B cell (primary cell): ENCODE data around the gene TRIM43. TPM values are rescaled to one million over a fixed set of nuclear protein-coding genes. Genes with fewer than 3 reads are reported as not detected.
"Not testable (repeated sequence)": the region's sequence is repeated elsewhere in the genome, so short reads cannot be mapped to it uniquely, and the experiment has no call there.

Source experiments
- ATAC-seq: fragments of 200-7000 bp; cut with Tn5 transposase; one replicate; pipeline ENCODE4 v1.10.0; 2021; ENCODE audit warnings: low read depth, mild to moderate bottlenecking, moderate number of reproducible peaks, moderate library complexity
- CTCF ChIA-PET: fragments of 350-600 bp; sonication (Branson Sonifier 250); formaldehyde crosslinking; loops from one replicate; lab custom pipeline; 2021; ENCODE audit warnings: antibody characterized with exemption, inconsistent platforms; lab: Charles Lee
- POLR2A ChIA-PET: fragments of 350-600 bp; sonication (Branson Sonifier 250); formaldehyde crosslinking; loops from one replicate; lab custom pipeline; 2021; ENCODE audit warnings: antibody characterized with exemption; lab: Charles Lee
- DNase-seq: peaks from one replicate; pipeline ENCODE4 v3.0.0; 2013
- H2AFZ ChIP-seq: 2 replicates; pipeline ENCODE4 v1.6.1; 2012; ENCODE audit warnings: mild to moderate bottlenecking, low read depth, low read length; ENCODE audit not compliant: insufficient read depth, poor library complexity, severe bottlenecking
- H3K27ac ChIP-seq, 2 donors: 1 replicate in 1 of 2; 2 replicates in 1 of 2; pipeline ENCODE4 v1.5.1; 2012 to 2013; ENCODE audit warnings: low read length in 2 of 2, mild to moderate bottlenecking in 2 of 2, moderate library complexity in 1 of 2
- H3K27me3 ChIP-seq, 4 experiments: fragments of 200-600 bp in 1 of 4; sonication (generic) in 1 of 4; replicated peaks in 1 of 4; 1 replicate in 2 of 4; 2 replicates in 2 of 4; pipeline versions ENCODE4 v1.6.1 to v1.7.0; 2013 to 2016; ENCODE audit warnings: low read length in 3 of 4, mild to moderate bottlenecking in 2 of 4, mixed read lengths in 1 of 4, moderate library complexity in 1 of 4; ENCODE audit not compliant: insufficient read depth in 4 of 4, control insufficient read depth in 3 of 4; ENCODE audit errors: control extremely low read depth in 1 of 4
- H3K36me3 ChIP-seq, 2 experiments: replicated peaks in 1 of 2; 1 replicate in 1 of 2; 2 replicates in 1 of 2; pipeline versions ENCODE4 v1.6.1 to v1.7.1; 2013; ENCODE audit warnings: low read length in 1 of 2; ENCODE audit not compliant: insufficient read depth in 2 of 2, control insufficient read depth in 1 of 2; ENCODE audit errors: control extremely low read depth in 1 of 2, extremely low read depth in 1 of 2
- H3K4me1 ChIP-seq, 2 donors: fragments of 200-600 bp in 1 of 2; sonication (generic) in 1 of 2; 1 replicate in 1 of 2; 2 replicates in 1 of 2; pipeline versions ENCODE4 v1.5.1 to v1.6.1; 2013 to 2017; ENCODE audit warnings: low read length in 2 of 2; ENCODE audit not compliant: control insufficient read depth in 2 of 2, insufficient read depth in 2 of 2
- H3K4me2 ChIP-seq: replicated peaks from 2 replicates; pipeline ENCODE3; 2012; ENCODE audit warnings: mild to moderate bottlenecking, low read depth, low read length; ENCODE audit not compliant: poor library complexity, severe bottlenecking
- H3K4me3 ChIP-seq, 5 experiments: fragments of 200-600 bp in 1 of 5; sonication (generic) in 1 of 5; 1 replicate in 3 of 5; 2 replicates in 2 of 5; pipeline versions ENCODE4 v1.5.1 to v1.7.0; 2011 to 2016; ENCODE audit warnings: low read length in 4 of 5, mild to moderate bottlenecking in 4 of 5, low read depth in 2 of 5, control low read depth in 1 of 5, moderate library complexity in 1 of 5; ENCODE audit not compliant: insufficient read depth in 1 of 5; ENCODE audit errors: control extremely low read depth in 1 of 5, extremely low read depth in 1 of 5
- H3K79me2 ChIP-seq: fragments of 200-600 bp; sonication (generic); one replicate; pipeline ENCODE4 v1.6.0; 2016; ENCODE audit warnings: low read length; ENCODE audit not compliant: control insufficient read depth, insufficient read depth
- H3K9ac ChIP-seq: fragments of 200-600 bp; sonication (generic); 2 replicates; pipeline ENCODE4 v1.6.1; 2017; ENCODE audit warnings: mild to moderate bottlenecking, low read length, moderate library complexity
- H3K9me3 ChIP-seq, 3 donors: one replicate each; pipeline versions ENCODE4 v1.6.1 to v1.7.1; 2013; ENCODE audit warnings: low read length in 2 of 3; ENCODE audit not compliant: control insufficient read depth in 2 of 3, insufficient read depth in 1 of 3; ENCODE audit errors: control extremely low read depth in 1 of 3
- H4K20me1 ChIP-seq: 2 replicates; pipeline ENCODE4 v1.6.0; 2012; ENCODE audit warnings: mild to moderate bottlenecking, low read length; ENCODE audit not compliant: insufficient read depth, control insufficient read depth, poor library complexity, severe bottlenecking
- H3K27ac Mint-ChIP-seq: one replicate; pipeline ENCODE4 v1.8.0; 2021; ENCODE audit warnings: mixed read lengths
- H3K27me3 Mint-ChIP-seq: one replicate; pipeline ENCODE4 v1.8.0; 2021; ENCODE audit warnings: mixed read lengths
- H3K4me1 Mint-ChIP-seq: one replicate; pipeline ENCODE4 v1.8.0; 2021; ENCODE audit warnings: mixed read lengths
- H3K4me3 Mint-ChIP-seq: one replicate; pipeline ENCODE4 v1.8.0; 2021; ENCODE audit warnings: mixed read lengths
- H3K9me3 Mint-ChIP-seq: one replicate; pipeline ENCODE4 v1.8.0; 2022; ENCODE audit warnings: mixed read lengths; ENCODE audit not compliant: insufficient read depth
- WGBS: methylation state at CpG from one replicate; pipeline ENCODE4 v1.1.5; 2013; ENCODE audit warnings: missing lambda C conversion rate; ENCODE audit not compliant: insufficient coverage; 5-methylcytosine and 5-hydroxymethylcytosine counted together
- intact Hi-C: fragments of 100-400 bp; cut with micrococcal nuclease; formaldehyde crosslinking; loops from one replicate; pipeline ENCODE4 v1.10.0; 2022
- polyA plus RNA-seq: library from polyadenylated mRNA; depleted of rRNA; stranded (reverse); fragments of >200 nt; gene quantifications from 2 replicates; pipeline ENCODE4 v1.2.3, GENCODE V29; 2012
- total RNA-seq, 2 donors: library from RNA; stranded (reverse); fragments of 120-200 nt in 1 of 2; gene quantifications; 1 replicate in 1 of 2; 2 replicates in 1 of 2; pipeline versions ENCODE4 v1.2.3 to v1.2.4, GENCODE V29; 2013 to 2022

TRIM43 gene
- total and polyA plus RNA-seq, 2 donors (not counting 1 experiment from before 2014, with no cell fraction given): not detected

GRCh38 chr2:95640515-95641288, 48.9 kb downstream of the TRIM43 start:
- H3K9me3 ChIP-seq, POLR2A ChIA-PET, H3K9me3 Mint-ChIP-seq, H3K27ac ChIP-seq, H3K4me1 ChIP-seq, H3K27me3 Mint-ChIP-seq, intact Hi-C loops, ATAC-seq, DNase-seq, H3K4me3 Mint-ChIP-seq, H3K4me2 ChIP-seq, CTCF ChIA-PET, H2AFZ ChIP-seq, H3K4me1 Mint-ChIP-seq, H3K36me3 ChIP-seq, H4K20me1 ChIP-seq, H3K79me2 ChIP-seq, H3K27ac Mint-ChIP-seq, H3K4me3 ChIP-seq, H3K9ac ChIP-seq, H3K27me3 ChIP-seq: not testable (repeated sequence)
- WGBS: no CpG with 5 or more reads among the region's 25 CpGs

DNA sequence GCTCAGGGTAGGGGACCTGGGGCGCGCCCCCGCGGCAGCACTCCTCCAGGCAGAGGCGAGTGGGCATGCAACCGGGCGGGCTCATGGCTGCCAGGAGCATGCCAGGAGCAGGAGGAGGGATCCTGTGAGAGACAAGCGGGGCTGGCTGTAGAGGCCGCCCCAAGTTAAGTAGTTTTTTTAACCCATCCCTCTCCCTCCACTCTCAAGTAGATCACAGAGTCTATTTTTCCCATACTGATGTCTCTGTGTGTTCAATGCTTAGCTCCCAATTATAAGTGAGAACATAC, 49.4 kb downstream of the TRIM43 start:
- H3K9me3 Mint-ChIP-seq, CTCF ChIA-PET, H3K9me3 ChIP-seq, H3K27me3 ChIP-seq, ATAC-seq, H3K27me3 Mint-ChIP-seq, H3K4me1 Mint-ChIP-seq, H3K27ac ChIP-seq, H3K4me3 ChIP-seq, H2AFZ ChIP-seq, H3K79me2 ChIP-seq, DNase-seq, H3K9ac ChIP-seq, H3K4me3 Mint-ChIP-seq, H3K4me2 ChIP-seq, intact Hi-C loops, H3K4me1 ChIP-seq, H3K36me3 ChIP-seq, H3K27ac Mint-ChIP-seq, POLR2A ChIA-PET, H4K20me1 ChIP-seq: not testable (repeated sequence)
- WGBS: no CpG with 5 or more reads among the region's 9 CpGs

- H3K4me3 Mint-ChIP-seq, H3K27me3 Mint-ChIP-seq, DNase-seq, H3K4me1 Mint-ChIP-seq, H3K27ac Mint-ChIP-seq, H3K9ac ChIP-seq, POLR2A ChIA-PET, H4K20me1 ChIP-seq, H3K27me3 ChIP-seq, H3K9me3 Mint-ChIP-seq, H2AFZ ChIP-seq, H3K27ac ChIP-seq, ATAC-seq, intact Hi-C loops, H3K4me2 ChIP-seq, H3K4me3 ChIP-seq, H3K36me3 ChIP-seq, CTCF ChIA-PET, H3K9me3 ChIP-seq, H3K79me2 ChIP-seq, H3K4me1 ChIP-seq: not testable (repeated sequence)
- no CpG with 5 or more reads among the region's 2 CpGs for WGBS
Measured at GRCh38 chr2:95641787-95642186, 50.0 kb downstream of the TRIM43 start.

DNA sequence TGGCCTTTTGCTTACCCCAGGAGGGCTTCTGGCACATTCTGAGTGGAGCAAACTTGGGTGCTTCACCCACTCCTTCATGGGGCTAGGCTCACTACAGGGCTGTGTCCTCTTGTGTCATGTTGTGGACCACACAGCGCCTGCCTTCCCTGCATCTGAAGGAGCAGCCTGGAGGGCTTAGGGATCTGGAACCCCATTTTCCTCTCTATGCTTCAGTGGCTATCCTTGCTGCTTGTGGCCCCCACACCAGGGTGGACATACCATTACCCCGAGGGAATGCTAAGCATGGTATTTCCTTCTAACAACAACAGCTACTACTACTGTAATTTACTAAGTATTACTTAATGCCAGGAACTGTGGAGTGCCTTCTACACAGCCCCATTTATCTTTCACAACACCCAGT, 50.6 kb downstream of the TRIM43 start:
- H3K27ac ChIP-seq, intact Hi-C loops, H3K9ac ChIP-seq, H3K4me2 ChIP-seq, POLR2A ChIA-PET, H2AFZ ChIP-seq, CTCF ChIA-PET, ATAC-seq, H3K4me3 Mint-ChIP-seq, H3K9me3 Mint-ChIP-seq, H3K4me1 Mint-ChIP-seq, H3K27ac Mint-ChIP-seq, H3K9me3 ChIP-seq, H3K4me1 ChIP-seq, H3K36me3 ChIP-seq, H3K27me3 Mint-ChIP-seq, DNase-seq, H3K4me3 ChIP-seq, H3K27me3 ChIP-seq, H4K20me1 ChIP-seq, H3K79me2 ChIP-seq: not testable (repeated sequence)
- no CpG with 5 or more reads among the region's 2 CpGs for WGBS
